Heart left ventricle (tissue), 16 donors: Measurements from ENCODE around the gene UBALD2. TPM values are rescaled to one million over a fixed set of nuclear protein-coding genes. Genes with fewer than 3 reads are reported as not detected.

Experiments used
- ATAC-seq, 4 donors: fragments of 200-7000 bp; cut with Tn5 transposase; one replicate each; pipeline ENCODE4 v1.9.1; 2020 to 2022; ENCODE audit warnings: moderate library complexity in 4 of 4, mild to moderate bottlenecking in 3 of 4, moderate number of reproducible peaks in 1 of 4
- DNase-seq, 5 donors: peaks; one replicate each; pipeline ENCODE4 v3.0.0-alpha.2; 2020
- H3K27ac ChIP-seq, 12 donors: fragments of 200-600 bp; sonication (generic) in 4 of 12; one replicate each; pipeline versions ENCODE4 v1.5.0 to v1.8.0; 2016 to 2022; ENCODE audit warnings: mild to moderate bottlenecking in 2 of 12
- H3K27me3 ChIP-seq, 9 donors: fragments of 200-600 bp; sonication (generic) in 2 of 9; one replicate each; pipeline versions ENCODE4 v1.5.1 to v1.8.0; 2016 to 2022; ENCODE audit warnings: mild to moderate bottlenecking in 3 of 9
- H3K36me3 ChIP-seq, 9 donors: fragments of 200-600 bp; sonication (generic) in 2 of 9; one replicate each; pipeline versions ENCODE4 v1.5.0 to v1.8.0; 2018 to 2022; ENCODE audit warnings: mild to moderate bottlenecking in 2 of 9
- H3K4me1 ChIP-seq, 12 donors: fragments of 200-600 bp; sonication (generic) in 4 of 12; one replicate each; pipeline versions ENCODE4 v1.5.0 to v1.8.0; 2016 to 2022; ENCODE audit warnings: mild to moderate bottlenecking in 3 of 12
- H3K4me3 ChIP-seq, 12 donors: fragments of 200-600 bp; sonication (generic) in 4 of 12; one replicate each; pipeline versions ENCODE4 v1.5.0 to v1.8.0; 2017 to 2022; ENCODE audit warnings: mild to moderate bottlenecking in 9 of 12, moderate library complexity in 4 of 12
- H3K9me3 ChIP-seq, 12 donors: fragments of 200-600 bp; sonication (generic) in 4 of 12; one replicate each; pipeline versions ENCODE4 v1.5.0 to v1.8.0; 2016 to 2022; ENCODE audit warnings: mild to moderate bottlenecking in 1 of 12
- CTCF ChIP-seq, 12 donors: fragments of 200-600 bp; sonication (generic) in 4 of 12; IDR thresholded peaks; one replicate each; pipeline versions ENCODE4 v1.5.0 to v1.8.0; 2018 to 2022; ENCODE audit warnings: antibody characterized with exemption in 12 of 12, mild to moderate bottlenecking in 5 of 12
- POLR2A ChIP-seq, 2 donors: fragments of 450-650 bp; IDR thresholded peaks; one replicate each; pipeline ENCODE4 v1.6.1; 2017; ENCODE audit warnings: antibody characterized with exemption in 2 of 2, mild to moderate bottlenecking in 2 of 2, moderate library complexity in 2 of 2
- WGBS, 4 donors: extraction: QIAGEN DNeasy Blood & Tissue Kit in 2 of 4; methylation state at CpG; one replicate each; pipeline versions ENCODE4 v1.1.5 to v1.1.7; 2013 to 2018; 5-methylcytosine and 5-hydroxymethylcytosine counted together
- intact Hi-C, 10 donors: fragments of 100-400 bp; cut with DNase I; formaldehyde crosslinking; loops; one replicate each; pipeline versions ENCODE4 v1.11.1 to v1.14.2; 2022
- polyA plus RNA-seq, 2 donors: library from polyadenylated mRNA; stranded (reverse); fragments of 200-250 nt; gene quantifications; one replicate each; pipeline ENCODE4 v1.2.3, GENCODE V29; 2013
- total RNA-seq, 9 donors: library from RNA; depleted of rRNA in 2 of 9; stranded (reverse); fragments of >200 nt in 2 of 9; fragmentation: NEBNext Ultra II Directional in 3 of 9; extraction: Animal tissue kit (Norgen Biotek cat#: 25700) in 3 of 9; gene quantifications; one replicate each; pipeline versions ENCODE4 v1.1.0 to v1.2.4, GENCODE V29; 2016 to 2023
- donor health status: ischemic (EF 13 %, LVEDD 7.1; RV severe dilation, severe dysfunction).
- donor health status: healthy with polysubstance abuse.
- donor health status: DM: no; HTN: yes; CAD: no.
- donor health status: DM: no; HTN: no; CAD: no.
- donor health status: ischemic (EF 25% LVEDD 6.9; RV normal size, moderate dysfunction).
- donor health status: ischemic (EF 25% LVEDD 5.7; RV mildly dilated, moderate dysfunction).
- donor health status: healthy.
- donor health status: DM: yes; HTN: yes; CAD: no.
- donor health status: ischemic (EF 35%, LVEDD 5.7; RV mildly dilated, moderate dysfunction).
- donor health status: nonischemic (EF 11% LVEDD 7.7; RV severe dilation, severe dysfunction).
- donor health status: DM: yes; HTN: yes; CAD: no.
- donor health status: PGD.
- donor health status: ischemic (EF 29% LVEDD 5.4; RV normal size, mild dysfunction).
- donor health status: nonischemic (EF 23%, LVEDD 6.1; RV moderate dilation, normal function).

UBALD2 gene
- total and polyA plus RNA-seq, 11 donors = 8.5 to 49.8 (median 21.9) TPM

DNA sequence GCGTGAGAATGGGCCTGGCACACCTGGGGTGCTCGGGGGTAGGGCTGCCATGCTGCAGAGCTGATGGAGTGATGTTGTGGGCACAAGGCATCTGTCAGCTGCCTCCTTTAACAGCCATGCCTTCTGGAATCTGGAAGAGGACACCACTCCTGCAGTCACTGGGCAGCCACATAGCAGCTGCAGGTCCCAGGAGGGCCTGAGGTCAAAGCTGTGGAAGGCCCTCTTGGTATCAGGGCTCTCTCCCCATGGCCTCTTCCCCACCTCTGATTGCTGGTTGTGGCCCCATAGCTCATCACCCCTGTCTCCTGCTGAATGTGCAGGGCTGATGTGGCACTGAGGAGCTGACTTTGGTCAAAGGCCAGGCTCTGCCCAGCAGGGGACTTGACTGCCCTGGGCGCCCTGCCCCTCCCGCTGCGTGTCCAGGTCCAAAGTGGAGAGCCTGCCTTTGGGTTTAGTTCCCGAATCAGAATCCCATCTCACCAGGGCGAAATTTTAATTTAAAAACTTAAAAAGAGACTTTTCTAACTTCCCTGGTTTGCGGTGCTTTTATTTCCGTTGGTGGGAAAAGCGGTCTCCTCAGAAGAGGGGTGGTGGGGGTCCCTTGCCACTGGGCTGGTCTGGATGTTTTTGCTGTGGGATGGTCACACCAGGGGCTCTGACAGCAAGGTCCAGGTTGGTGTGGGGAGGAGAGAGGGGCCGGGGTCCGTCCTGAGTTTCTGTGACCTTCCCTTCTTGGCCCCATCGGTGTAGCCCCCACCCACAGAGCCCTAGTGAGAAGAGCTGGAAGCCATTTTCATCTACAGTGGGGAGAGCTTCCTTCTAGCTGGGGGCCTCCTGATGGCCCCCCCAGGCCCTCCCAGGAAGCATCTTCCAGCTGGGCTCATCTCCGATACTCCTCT lies 5.9 kb downstream of the UBALD2 start:
- intact Hi-C loops = loop anchor here in 4 of 10 donors (10.0 kb wide), 3 partner anchors 86 to 366 kb away; partner anchors contain the start of gene MRPL38 (in 1 of the 4)
- no peak for ATAC-seq
- TF ChIP-seq POLR2A (IDR thresholded peaks at IDR 0.05) = no peak
- no peak for TF ChIP-seq CTCF (IDR thresholded peaks at IDR 0.05)
- H3K9me3 ChIP-seq = no peaks in the 10 kb centered on the region
- H3K4me1 ChIP-seq = peaks cover 14 to 77% (median 64%) of the 10 kb centered on the region in 12 donors
- peaks cover 0 to 25% (median 14%) of the 10 kb centered on the region in 9 donors for H3K36me3 ChIP-seq
- H3K4me3 ChIP-seq = peak overlapping the region in 8 of 12 donors; percentile 35 to 60 (median 46)
- H3K27me3 ChIP-seq = no peaks in the 10 kb centered on the region
- WGBS, 4 donors = 80 to 84% (median 81%) methylated on average over 12 to 14 of the region's 14 CpGs
- peak overlapping the region in 9 of 12 donors; percentile 6 to 98 (median 67) for H3K27ac ChIP-seq
- no peak for DNase-seq

DNA sequence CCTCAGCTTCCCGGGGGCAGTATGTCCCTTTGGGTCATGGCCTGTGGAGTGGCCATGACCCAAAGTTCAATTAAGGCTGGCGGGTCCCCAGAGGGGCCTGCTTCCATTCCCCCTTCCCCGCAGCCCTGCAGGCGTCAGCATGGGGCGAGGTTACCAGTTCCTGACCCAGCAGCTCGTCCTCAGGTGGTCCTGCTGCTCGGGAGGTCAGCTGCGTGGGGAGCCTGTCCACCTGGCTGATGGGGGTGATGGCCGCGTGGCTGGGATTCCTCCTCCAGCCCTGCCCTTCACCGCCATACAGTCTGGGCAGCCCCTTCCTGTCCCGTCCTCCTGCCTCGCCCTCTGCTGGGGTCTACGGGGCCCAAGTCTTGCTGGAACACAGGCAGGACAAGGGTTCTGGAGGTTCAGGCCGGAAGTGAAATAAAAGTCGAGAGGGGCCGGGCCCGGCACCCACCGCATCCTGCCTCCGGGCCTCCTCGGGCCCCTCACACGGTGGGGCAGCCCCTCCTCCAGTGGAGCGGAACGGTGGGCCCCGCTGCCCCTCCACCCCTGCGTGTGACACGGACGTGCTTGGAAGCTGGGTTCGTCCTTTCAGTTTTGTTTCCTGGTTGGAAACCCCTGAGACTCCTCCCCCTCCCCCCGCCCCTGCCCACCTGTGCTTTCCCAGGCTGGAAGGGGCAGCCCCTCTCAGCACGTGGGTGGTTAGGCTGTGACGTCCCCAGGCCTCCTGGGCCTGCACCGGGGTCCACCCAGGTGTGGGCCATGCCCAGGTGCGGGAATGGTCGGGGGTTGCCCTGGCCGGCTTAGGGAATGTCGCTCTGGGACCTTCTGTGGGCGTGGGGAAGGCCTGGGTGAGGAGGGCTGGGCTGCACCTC lies 6.8 kb downstream of the UBALD2 start:
- 28 to 41% (median 38%) methylated on average over 19 to 38 of the region's 38 CpGs for WGBS, 4 donors
- Histone ChIP-seq H3K4me1 (peaks cover 9 to 71% (median 59%) of the 10 kb centered on the region in 12 donors), H3K27ac (peak overlapping the region in 10 of 12 donors; percentile 6 to 79 (median 60)), H3K27me3 (no peaks in the 10 kb centered on the region), H3K9me3 (no peaks in the 10 kb centered on the region), H3K4me3 (peak overlapping the region in 10 of 12 donors; percentile 8 to 60 (median 42)), H3K36me3 (peaks cover 0 to 25% (median 14%) of the 10 kb centered on the region in 9 donors)
- no peak for TF ChIP-seq POLR2A (IDR thresholded peaks at IDR 0.05)
- TF ChIP-seq CTCF (IDR thresholded peaks at IDR 0.05) = no peak
- intact Hi-C loops = loop anchor here in 4 of 10 donors (10.0 kb wide), 3 partner anchors 87 to 367 kb away; partner anchors contain the start of gene MRPL38 (in 1 of the 4)
- DNase-seq (peak in 1 of 5 donors; percentile 50), ATAC-seq (peak in 2 of 4 donors; percentile 1 to 5)

- peaks cover 8 to 62% (median 50%) of the 10 kb centered on the region in 12 donors for H3K4me1 ChIP-seq
- no peaks in the 10 kb centered on the region for H3K27me3 ChIP-seq
- H3K27ac ChIP-seq = peak overlapping the region in 9 of 12 donors; percentile 6 to 79 (median 67)
- H3K4me3 ChIP-seq = peak overlapping the region in 9 of 12 donors; percentile 34 to 60 (median 44)
- TF ChIP-seq CTCF (IDR thresholded peaks at IDR 0.05) (no peak), POLR2A (IDR thresholded peaks at IDR 0.05) (no peak)
- ATAC-seq (peak in 2 of 4 donors; percentile 1), DNase-seq (peak in 2 of 5 donors; percentile 29 to 39)
- H3K36me3 ChIP-seq = peaks cover 0 to 25% (median 14%) of the 10 kb centered on the region in 9 donors
- intact Hi-C loops = loop anchor here in 4 of 10 donors (10.0 kb wide), 3 partner anchors 88 to 368 kb away; partner anchors contain the start of gene MRPL38 (in 1 of the 4)
- 69 to 81% (median 72%) methylated on average over 18 to 19 of the region's 19 CpGs for WGBS, 4 donors
- no peaks in the 10 kb centered on the region for H3K9me3 ChIP-seq
Observed at GRCh38 chr17:76272541-76273444, 7.6 kb downstream of the UBALD2 start.
